CD4-positive, alpha-beta T cell treated with Interleukin-6 at 100 ng/mL for 8 hours (primary cell): ENCODE measurements around the gene LRRC61.
A peak's percentile ranks its signal among the peaks of the same experiment; 100 is the strongest.

Source experiments
- DNase-seq: peaks from one replicate; pipeline ENCODE4 v3.0.0-alpha.2; 2020; ENCODE audit warnings: mixed read lengths, low spot score

Gene LRRC61

DNA sequence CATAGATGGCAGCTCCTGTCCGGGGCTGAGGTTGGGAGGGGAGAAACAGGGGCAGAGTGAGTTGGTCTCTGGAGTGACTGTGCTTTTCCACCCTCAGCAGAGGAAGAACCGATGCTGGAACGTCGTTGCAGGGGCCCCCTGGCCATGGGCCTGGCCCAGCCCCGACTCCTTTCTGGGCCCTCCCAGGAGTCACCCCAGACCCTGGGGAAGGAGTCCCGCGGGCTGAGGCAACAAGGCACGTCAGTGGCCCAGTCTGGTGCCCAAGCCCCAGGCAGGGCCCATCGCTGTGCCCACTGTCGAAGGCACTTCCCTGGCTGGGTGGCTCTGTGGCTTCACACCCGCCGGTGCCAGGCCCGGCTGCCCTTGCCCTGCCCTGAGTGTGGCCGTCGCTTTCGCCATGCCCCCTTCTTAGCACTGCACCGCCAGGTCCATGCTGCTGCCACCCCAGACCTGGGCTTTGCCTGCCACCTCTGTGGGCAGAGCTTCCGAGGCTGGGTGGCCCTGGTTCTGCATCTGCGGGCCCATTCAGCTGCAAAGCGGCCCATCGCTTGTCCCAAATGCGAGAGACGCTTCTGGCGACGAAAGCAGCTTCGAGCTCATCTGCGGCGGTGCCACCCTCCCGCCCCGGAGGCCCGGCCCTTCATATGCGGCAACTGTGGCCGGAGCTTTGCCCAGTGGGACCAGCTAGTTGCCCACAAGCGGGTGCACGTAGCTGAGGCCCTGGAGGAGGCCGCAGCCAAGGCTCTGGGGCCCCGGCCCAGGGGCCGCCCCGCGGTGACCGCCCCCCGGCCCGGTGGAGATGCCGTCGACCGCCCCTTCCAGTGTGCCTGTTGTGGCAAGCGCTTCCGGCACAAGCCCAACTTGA lies 48.2 kb downstream of the LRRC61 start:
- DNase-seq: no peak

DNA sequence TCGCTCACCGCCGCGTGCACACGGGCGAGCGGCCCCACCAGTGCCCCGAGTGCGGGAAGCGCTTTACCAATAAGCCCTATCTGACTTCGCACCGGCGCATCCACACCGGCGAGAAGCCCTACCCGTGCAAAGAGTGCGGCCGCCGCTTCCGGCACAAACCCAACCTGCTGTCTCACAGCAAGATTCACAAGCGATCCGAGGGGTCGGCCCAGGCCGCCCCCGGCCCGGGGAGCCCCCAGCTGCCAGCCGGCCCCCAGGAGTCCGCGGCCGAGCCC lies 48.8 kb downstream of the LRRC61 start:
- DNase-seq: no peak

DNA sequence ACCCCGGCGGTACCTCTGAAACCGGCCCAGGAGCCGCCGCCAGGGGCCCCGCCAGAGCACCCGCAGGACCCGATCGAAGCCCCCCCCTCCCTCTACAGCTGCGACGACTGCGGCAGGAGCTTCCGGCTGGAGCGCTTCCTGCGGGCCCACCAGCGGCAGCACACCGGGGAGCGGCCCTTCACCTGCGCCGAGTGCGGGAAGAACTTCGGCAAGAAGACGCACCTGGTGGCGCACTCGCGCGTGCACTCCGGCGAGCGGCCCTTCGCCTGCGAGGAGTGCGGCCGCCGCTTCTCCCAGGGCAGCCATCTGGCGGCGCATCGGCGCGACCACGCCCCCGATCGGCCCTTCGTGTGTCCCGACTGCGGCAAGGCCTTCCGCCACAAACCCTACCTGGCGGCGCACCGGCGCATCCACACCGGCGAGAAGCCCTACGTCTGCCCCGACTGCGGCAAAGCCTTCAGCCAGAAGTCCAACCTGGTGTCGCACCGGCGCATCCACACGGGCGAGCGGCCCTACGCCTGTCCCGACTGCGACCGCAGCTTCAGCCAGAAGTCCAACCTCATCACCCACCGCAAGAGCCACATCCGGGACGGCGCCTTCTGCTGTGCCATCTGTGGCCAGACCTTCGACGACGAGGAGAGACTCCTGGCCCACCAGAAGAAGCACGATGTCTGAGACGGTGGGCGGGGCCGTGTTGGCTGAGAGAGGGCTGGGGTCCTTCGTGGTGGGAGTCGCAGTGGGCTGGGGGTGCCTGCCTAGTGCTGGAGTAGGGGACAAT lies 49.3 kb downstream of the LRRC61 start:
- DNase-seq: no peak

DNA sequence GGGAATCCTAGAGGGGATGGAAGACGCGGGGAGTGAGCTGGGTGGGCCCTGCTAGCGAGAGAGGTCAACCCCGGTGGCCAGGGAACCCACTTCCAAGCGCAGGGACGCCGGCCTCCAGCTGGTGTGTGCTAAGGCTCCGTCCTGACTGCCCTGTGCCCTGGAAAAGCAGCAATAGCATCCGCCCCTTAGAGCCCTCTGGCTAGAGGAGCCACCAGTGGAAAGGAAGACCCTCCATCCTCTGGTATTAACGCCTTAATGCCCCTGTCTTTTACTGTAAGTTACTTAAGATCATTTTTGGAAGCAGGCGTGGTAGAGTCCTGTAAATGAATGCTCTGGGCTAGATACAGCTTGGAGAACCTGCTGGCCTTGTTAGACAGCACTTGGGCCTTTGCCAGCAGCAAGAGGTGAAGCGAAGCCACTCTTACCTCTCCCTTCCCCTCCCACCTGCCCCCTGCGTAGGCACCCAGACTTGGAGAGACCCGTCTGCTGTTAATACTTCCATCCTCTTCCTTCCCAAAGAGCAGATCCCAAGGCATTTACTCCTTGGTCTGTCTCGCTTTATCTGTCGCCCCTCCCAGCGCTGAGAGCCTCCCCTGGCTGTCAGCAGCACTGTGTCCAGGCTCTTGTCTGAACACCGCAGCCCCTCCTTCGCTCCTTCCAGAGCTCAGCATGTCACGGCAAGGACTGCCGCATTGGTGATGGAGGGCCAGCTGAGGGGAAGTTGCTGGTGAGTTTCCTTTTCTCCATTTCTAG lies 50.1 kb downstream of the LRRC61 start:
- DNase-seq: no peak

DNA sequence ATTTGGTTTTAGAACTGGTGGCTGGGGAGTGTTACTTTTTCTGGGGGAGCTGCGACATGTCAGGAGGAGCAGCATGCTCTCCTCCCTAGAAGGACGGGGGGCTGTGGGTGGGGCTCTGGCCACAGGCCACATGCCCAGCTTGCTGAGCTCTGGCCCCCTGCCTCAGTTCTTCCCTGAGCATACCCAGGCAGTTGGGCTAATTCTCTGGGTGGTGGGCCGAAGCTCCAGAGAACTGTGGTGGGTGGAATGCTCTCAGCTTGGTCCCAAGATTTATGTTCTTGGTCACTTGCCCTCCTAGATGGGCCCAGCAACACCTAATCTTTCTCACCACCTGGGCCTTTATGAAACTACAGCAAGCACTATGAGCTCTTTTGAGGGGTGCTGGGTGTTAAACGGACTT lies 50.9 kb downstream of the LRRC61 start:
- DNase-seq: no peak

DNA sequence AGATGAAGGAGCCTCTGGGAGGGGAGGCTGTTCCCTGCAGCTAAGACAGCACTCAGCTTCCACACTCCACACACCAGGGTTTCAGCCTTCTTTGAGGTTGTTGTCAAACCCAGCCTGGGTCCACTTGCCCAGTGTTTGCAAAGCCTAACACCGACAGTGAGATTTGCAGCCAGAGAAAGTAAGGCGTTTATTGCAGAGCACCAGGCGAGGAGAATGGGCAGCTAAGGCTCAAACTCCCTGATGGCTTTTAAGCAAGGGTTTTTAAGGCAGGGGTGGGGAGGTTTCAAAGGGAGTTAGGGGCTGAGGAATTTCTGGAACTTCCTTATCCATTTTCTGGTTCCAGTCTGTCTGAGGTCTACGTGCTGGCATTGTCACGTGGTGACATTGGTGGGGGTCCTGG lies 51.3 kb downstream of the LRRC61 start:
- no peak for DNase-seq

DNA sequence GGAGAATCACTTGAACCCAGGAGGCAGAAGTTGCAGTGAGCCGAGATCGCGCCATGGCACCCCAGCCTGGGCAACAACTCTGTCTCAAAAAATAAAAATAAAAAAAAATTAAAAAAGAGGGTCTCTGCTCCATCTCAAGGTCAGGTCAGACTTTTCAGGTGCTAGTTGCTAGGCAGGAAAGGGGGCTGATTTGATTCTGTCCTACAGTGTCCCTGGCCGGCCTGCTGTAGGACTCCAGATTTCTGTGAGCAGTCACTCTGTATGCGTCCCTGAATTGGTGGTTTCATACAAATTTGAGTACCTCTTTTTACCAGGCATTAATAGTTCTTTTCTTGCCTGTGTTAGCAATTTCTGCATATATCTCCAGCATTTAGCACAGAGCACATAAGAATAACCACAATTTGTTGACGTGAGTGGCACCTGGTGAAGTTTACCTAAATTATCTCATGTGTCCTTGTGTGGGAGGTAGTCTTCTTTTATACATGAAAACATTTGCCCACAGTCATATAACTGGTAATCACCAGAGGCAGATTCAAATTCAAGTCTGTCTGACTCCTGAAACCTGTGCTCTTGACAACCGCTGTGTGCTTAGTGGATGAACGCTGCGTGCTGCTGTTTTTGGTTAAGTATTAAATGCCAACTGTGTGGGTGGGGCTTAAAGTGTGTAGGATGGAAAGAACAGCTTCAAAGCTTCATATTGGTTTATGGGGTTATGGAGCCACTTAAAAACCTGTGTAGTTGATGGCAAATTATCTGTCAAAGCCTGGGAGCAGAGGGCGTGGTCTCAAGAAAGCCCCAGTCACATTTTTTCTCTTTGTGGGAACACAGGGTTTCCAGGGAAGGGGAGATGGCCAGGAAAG lies 52.7 kb downstream of the LRRC61 start:
- no peak for DNase-seq

DNA sequence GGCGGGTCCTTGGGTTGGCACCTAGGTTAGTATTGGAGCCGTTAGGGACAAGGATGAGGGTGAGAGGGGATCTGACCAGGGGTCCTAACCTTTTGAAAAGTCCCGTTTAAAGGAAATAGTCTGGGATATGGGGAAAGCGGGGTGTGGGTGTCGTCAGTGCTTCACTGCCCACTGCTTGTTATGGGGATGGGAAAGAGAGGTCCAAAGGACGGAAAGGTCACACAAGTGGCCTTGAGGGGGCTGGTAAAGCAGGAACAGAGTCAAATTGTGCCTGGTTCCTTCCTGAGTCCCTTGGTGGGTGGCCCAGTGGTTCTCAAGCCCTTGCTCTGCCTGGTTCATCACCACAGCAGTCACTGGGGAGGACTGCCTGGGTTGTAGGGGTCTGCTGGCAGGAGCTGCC lies 53.4 kb downstream of the LRRC61 start:
- no peak for DNase-seq

DNA sequence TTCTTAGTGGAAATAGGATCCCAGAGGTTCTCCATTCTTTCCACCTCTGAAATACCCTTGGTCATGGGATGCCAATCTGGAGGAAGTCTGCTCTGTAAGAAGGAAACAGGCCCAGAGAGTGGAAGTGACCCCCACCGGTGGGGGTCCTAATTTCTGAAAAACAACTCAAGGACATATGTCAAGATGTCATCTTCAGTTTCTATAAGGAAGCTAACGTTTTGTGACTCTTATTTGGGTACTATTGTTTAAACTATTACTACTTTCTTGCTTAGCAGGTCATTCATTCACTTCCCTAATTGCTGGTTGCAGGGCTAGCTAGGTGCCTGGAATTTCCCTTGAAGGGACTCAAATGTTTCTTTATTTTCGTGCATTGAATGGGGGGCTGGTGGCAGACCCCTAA lies 54.0 kb downstream of the LRRC61 start:
- DNase-seq: no peak

DNA sequence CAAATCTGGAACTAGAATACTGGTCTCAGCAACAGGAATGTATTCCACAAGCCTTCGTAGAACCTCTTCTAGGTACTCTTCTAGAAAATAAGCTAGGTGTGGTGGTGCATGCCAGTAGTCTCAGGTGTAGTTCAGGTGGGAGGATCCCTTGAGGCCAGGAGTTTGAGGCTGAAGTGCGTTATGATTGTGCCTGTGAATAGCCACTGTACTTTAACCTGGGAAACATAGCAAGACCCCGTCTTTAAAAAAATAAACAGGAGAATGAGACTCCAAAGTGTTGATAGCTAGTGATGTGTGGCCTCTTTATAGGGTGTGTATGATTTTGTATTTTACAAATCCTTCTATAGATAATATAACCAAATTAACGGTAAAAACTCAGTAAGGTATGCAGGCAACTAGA lies 54.5 kb downstream of the LRRC61 start:
- DNase-seq: no peak

DNA sequence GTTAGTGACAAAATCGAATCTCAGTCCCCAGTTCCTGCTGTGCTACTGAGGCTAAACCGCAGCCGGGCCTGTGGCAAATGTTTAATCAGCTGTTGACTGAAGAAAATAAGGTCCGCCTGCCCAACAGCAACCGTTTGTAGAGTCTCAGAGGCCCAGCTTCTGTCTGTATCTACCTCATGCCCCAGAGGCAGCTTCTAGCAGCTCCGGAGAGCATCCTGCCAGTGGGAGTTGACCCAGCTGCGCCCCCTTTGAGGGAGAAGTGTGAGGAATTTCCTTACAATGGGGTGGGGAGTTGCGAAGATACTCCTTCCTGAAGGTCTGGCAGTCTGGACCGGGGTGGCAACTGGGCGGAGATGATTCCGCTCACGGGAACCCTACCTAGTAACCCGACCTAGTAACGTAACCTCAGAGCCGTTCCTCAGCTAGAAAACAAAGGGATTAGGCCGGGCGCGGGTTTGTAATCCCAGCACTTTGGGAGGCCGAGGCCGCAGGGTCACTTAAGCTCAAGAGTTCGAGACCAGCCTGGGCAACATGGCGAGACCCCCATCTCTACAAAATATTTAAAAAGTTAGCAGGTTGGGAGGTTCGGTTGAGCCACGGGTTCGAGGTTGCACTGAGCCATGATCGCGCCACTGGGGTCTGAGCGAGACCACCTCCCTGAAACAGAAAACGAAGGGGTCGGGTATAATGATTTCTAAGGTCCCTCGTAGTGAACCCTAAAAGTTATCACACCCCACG lies 55.1 kb downstream of the LRRC61 start:
- peak; percentile 48 for DNase-seq

DNA sequence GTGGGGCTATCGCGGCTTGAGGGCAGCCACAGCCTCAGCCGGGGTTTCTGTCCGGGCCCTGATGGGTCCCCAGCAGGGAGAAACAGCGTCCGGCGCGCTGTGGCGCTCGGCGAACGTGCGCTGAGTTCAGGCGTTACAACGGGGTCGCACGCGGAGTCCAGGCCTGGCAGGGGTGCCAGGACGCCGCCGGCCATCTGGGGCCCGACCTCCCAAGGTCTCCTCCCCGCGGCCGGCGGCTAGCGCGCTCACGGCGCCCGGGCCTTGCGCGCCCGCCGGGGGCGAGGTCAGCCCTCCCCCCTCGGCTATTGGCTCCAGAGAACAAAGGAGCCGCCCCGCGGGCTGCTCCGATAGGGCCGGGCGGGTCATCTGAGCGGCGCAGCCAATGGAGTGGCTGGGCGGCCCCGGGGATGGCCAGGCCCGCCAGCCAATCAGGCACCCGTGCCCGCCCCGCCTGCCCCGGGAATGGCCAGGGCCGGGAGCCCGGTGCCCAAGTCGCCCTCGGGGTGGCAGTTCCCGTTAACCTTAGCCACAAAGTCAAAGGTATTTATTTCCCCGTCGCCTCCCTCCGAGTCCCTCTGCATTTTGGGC lies 55.8 kb downstream of the LRRC61 start, which contains the start of gene ZNF775:
TSS of gene ZNF775 (plus strand) at position 478 of the 588 bp plus-strand sequence. CDS start 9,141 bp downstream, outside the sequence.
- peak; percentile 92 for DNase-seq

DNA sequence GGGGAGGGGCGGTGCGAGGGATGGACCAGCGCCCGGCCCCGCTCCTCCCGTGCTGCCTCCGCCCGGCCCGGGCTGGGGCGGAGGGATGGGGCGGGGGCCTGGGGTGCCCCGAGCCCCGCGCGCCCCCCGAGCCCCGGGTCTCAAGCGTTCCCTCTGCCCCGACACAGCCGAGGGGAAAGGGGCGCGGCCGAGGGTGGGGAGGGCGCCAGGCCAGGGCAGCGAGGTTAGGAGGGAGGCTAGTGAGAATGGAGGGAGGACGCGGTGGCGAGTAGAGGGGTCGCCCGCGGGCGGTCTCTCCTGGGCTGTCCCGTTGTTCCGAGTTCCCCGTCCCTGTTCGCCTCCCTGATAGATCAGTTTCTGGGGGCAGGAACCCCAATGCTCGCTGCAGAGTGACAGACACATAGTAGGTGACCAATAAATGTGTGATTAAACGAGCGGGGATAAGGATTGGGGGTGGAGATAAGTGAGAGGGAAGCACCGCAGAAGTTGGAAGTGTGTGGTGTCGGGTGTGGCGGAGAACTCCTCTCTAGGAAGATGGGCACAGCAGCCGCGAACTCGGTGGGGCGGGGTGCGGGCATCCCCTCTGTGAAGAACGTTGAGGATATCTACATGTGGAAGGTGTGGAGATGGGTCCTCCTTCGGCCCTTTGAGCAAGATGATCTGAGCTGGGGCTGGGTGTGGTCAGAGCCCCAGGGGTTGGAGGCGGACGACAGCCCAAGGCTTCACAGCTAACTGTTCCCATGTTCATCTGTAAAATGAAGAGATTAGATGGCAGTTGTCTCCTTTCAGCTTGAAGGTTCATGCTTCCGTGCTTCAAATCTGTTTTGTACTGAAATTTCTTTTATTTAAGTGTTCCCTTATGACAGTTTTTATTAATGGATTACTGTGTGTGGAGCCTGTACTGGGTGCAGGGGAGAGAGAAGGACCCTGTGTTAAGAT lies 56.6 kb downstream of the LRRC61 start:
- DNase-seq: no peak

DNA sequence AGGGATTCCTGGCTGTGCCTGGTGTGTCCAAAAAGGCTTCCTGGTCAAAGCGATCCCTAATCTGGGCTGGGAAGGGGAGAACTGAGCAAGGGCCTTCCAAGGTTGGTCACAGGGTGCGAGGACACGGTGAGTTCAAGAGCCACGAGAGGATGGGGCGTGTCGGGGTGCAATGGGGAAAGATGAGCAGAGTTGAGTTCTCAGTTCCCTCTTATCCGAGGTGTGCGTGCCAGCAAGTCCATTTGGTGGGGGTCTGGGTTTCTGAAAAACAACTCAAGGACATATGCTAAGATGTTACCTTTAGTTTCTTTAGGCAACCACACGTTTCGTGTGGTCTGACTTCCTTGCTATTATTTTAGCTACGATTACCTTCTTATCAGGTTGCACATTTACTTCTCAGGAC lies 57.3 kb downstream of the LRRC61 start:
- DNase-seq: no peak

DNA sequence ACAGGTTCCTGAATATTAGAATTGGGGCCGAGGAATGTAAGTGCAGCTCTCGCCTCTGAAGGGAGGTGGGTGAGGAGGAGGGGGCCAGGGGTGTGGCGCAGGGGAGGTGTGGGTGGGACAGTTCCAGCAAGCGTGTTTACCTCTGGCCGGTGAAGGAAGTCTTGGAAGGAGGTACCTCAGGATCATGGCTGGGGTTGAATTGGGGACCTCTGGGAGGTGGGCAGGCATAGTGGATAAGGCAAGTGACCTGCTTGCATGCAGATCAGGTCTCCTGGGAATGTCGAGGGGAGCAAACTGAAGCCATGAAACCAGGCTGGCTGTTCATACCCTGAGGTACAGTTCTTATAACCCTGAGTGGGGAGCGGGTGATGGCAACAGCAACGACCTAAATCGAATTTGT lies 57.9 kb downstream of the LRRC61 start:
- DNase-seq: no peak

DNA sequence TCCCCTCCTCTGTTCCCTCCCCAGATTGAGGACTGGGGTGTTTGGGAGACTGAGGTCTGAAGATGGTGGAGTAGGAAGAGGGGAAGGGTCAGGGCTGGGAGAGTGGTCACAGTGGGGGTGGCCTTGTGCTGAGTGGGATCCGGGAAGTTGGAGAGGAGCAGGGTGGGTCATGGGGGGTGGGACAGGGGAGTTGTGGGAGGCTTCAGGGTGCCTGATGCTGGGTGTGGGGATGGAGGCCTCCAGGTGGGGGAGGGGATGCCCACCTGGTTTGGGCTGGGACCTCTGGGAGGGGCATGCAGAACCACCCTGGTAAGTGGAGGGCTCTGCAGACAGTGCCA lies 58.6 kb downstream of the LRRC61 start:
- no peak for DNase-seq

DNA sequence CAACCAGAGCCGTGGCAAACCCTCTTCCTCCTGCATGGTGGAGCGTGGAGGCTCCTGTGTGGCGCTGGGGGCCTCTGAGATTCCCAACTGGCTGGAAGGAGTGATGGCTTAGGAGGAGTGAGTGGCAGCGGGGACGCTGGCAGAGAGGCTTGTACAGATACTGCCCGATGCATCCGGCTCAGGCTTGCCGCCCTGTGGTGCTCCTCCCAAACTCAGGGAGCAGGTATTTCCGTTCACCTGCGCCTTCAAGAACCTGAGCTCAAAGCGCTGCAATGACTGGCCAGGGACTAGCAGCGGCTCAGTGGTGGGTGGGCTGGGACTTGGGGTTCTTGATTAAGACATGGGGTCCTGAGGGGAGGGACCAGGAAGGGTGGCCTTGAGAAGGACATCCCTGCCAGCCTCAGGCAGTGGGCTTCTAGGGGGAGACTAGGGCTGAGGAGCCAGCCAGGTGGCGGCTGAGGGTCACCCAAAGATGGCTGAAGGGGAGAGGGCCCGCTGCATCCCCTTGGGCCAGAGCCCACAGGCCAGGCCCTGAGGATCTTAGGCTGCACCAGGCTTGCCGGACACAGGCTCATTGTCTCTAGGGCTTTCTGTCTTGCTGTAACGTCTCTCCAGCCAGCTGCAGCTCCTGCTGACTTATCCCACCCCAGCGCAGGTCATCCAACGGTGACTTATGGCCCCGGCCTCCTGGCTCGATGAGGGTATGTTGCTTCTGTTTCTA lies 59.1 kb downstream of the LRRC61 start:
- DNase-seq: no peak

DNA sequence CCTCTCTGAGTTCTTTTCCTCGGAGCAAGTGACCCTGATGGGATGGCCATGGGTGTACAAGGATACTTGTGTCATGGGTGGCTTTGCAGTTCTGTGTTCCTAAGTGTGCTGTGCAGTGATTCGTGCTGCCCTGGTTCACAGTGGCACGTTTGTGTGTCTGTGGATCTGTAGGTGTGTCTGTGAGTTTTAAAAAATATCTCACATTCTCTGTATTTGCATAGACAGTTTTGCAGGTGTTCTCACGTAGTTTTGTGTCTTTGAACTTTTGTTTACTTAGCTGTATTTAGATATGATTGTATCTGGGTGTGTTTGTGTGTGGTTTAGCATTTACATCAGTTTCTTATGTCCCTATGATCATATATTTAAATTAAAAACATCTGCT lies 59.7 kb downstream of the LRRC61 start:
- DNase-seq: no peak
